LNCaP clone FGC (cell line): Measurements from ENCODE around the gene PIP4K2A.

Experiments
- DNase-seq: peaks from one replicate; pipeline ENCODE4 v3.0.0-alpha.2; 2011; ENCODE audit warnings: low read depth
- H3K4me3 ChIP-seq: 2 replicates; pipeline ENCODE4 v1.5.1; 2011; ENCODE audit warnings: mild to moderate bottlenecking, low read depth, low read length, control low read depth
- CTCF ChIP-seq: IDR thresholded peaks from 2 replicates; pipeline ENCODE4 v1.5.1; 2012; ENCODE audit warnings: mild to moderate bottlenecking; ENCODE audit not compliant: control insufficient read depth, insufficient read depth; ENCODE audit errors: extremely low read depth

Gene PIP4K2A

GRCh38 chr10:22630234-22631174, 83.9 kb downstream of the PIP4K2A start:
- no peak for DNase-seq
- TF ChIP-seq CTCF = no peak
- no peak overlapping the region for H3K4me3 ChIP-seq

- H3K4me3 ChIP-seq = no peak overlapping the region
- no peak for TF ChIP-seq CTCF
- DNase-seq = no peak
These were observed 84.5 kb downstream of the PIP4K2A start for GRCh38 chr10:22629852-22630233.

- no peak for TF ChIP-seq CTCF
- H3K4me3 ChIP-seq = no peak overlapping the region
- DNase-seq = no peak
These were observed 85.3 kb downstream of the PIP4K2A start for GRCh38 chr10:22629126-22629525.

GRCh38 chr10:22628309-22628708, 86.1 kb downstream of the PIP4K2A start:
- DNase-seq = no peak
- TF ChIP-seq CTCF = no peak
- no peak overlapping the region for H3K4me3 ChIP-seq

GRCh38 chr10:22626784-22627183, 87.6 kb downstream of the PIP4K2A start:
- TF ChIP-seq CTCF = no peak
- DNase-seq = no peak
- no peak overlapping the region for H3K4me3 ChIP-seq

GRCh38 chr10:22625516-22626290, 88.7 kb downstream of the PIP4K2A start:
- DNase-seq = no peak
- H3K4me3 ChIP-seq = no peak overlapping the region
- TF ChIP-seq CTCF = no peak
